Ishikawa (cell line): Measurements from ENCODE around the gene KRT38.

Source experiments
- CEBPB ChIP-seq: IDR thresholded peaks from 2 replicates; pipeline ENCODE4 v1.6.1; 2012
- EGR1 ChIP-seq: IDR thresholded peaks from 2 replicates; pipeline ENCODE4 v1.6.1; 2012
- EP300 ChIP-seq: IDR thresholded peaks from 2 replicates; pipeline ENCODE4 v1.6.1; 2012; ENCODE audit warnings: borderline replicate concordance
- RAD21 ChIP-seq: IDR thresholded peaks from 2 replicates; pipeline ENCODE4 v1.6.1; 2012; ENCODE audit warnings: low read depth
- TAF1 ChIP-seq: IDR thresholded peaks from 2 replicates; pipeline ENCODE4 v1.6.1; 2012; ENCODE audit warnings: low read depth, mild to moderate bottlenecking
- TEAD4 ChIP-seq: IDR thresholded peaks from 2 replicates; pipeline ENCODE4 v1.6.1; 2012
- YY1 ChIP-seq: IDR thresholded peaks from 2 replicates; pipeline ENCODE4 v1.6.1; 2012; ENCODE audit warnings: low read depth
- TF ChIP-seq, protein P1 (sequence below): IDR thresholded peaks from 2 replicates; pipeline ENCODE4 v1.6.1; 2012
- TF ChIP-seq, protein P2 (sequence below): IDR thresholded peaks from 2 replicates; pipeline ENCODE4 v1.6.1; 2012; ENCODE audit warnings: low read depth, mild to moderate bottlenecking

DNA sequence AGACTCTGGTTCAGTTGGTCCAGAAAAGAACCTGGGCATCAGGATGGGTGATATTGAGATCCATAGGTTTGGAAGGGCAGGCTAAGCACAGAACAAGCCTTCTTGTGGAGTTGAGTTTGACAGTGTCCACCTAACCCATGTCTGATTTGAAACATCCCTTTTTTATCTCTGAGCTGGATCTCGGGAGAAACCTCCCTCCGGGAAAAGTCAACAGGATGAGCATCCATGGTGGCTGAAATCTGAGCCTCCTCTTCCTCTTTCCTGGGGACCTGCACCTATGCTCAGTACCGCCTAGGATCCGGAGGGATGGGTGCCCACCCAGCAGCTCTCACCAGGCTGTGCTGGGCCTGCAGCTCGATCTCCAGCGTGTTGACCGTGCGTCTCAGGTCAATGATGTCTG is 23.0 kb upstream of the KRT38 start:
- TF ChIP-seq, protein P1, sequence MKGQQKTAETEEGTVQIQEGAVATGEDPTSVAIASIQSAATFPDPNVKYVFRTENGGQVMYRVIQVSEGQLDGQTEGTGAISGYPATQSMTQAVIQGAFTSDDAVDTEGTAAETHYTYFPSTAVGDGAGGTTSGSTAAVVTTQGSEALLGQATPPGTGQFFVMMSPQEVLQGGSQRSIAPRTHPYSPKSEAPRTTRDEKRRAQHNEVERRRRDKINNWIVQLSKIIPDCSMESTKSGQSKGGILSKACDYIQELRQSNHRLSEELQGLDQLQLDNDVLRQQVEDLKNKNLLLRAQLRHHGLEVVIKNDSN: no peak
- no peak for TF ChIP-seq CEBPB
- TF ChIP-seq YY1: no peak
- TF ChIP-seq RAD21: no peak
- TF ChIP-seq, protein P2, sequence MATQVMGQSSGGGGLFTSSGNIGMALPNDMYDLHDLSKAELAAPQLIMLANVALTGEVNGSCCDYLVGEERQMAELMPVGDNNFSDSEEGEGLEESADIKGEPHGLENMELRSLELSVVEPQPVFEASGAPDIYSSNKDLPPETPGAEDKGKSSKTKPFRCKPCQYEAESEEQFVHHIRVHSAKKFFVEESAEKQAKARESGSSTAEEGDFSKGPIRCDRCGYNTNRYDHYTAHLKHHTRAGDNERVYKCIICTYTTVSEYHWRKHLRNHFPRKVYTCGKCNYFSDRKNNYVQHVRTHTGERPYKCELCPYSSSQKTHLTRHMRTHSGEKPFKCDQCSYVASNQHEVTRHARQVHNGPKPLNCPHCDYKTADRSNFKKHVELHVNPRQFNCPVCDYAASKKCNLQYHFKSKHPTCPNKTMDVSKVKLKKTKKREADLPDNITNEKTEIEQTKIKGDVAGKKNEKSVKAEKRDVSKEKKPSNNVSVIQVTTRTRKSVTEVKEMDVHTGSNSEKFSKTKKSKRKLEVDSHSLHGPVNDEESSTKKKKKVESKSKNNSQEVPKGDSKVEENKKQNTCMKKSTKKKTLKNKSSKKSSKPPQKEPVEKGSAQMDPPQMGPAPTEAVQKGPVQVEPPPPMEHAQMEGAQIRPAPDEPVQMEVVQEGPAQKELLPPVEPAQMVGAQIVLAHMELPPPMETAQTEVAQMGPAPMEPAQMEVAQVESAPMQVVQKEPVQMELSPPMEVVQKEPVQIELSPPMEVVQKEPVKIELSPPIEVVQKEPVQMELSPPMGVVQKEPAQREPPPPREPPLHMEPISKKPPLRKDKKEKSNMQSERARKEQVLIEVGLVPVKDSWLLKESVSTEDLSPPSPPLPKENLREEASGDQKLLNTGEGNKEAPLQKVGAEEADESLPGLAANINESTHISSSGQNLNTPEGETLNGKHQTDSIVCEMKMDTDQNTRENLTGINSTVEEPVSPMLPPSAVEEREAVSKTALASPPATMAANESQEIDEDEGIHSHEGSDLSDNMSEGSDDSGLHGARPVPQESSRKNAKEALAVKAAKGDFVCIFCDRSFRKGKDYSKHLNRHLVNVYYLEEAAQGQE: no peak
- no peak for TF ChIP-seq TAF1
- no peak for TF ChIP-seq EGR1
- TF ChIP-seq EP300: no peak
- no peak for TF ChIP-seq TEAD4
